ENCODE data around the gene CC2D2A. TPM values are rescaled to one million over a fixed set of nuclear protein-coding genes. Genes with fewer than 3 reads are reported as not detected.

CC2D2A gene
- 5.3 and 14.3 TPM in 2 replicates for total RNA-seq

GRCh38 chr4:15469402-15470127 lies at the start of gene CC2D2A:
CC2D2A (plus strand) TSS chr4:15469882; CDS start chr4:15475933, 6,051 bp downstream.

DNA sequence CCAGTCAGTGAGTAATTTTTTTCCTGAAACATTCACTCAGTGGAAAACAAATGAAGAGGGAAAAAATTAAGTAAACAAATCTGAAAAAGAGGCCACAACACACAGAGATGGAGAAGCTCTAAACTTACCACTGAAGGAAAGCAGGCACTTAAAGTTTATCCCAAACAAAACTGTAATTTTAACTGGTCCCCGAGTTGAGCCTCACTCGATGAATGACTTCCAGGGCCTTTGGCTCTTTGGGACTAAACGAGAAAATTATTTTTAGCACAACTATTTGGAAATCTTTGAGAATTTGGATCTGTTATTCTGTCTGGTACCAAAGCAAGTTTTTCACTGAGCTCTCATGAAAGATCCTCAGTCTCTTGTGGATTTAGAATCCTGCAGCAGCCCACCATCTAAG lies 42.0 kb upstream of the CC2D2A start, which contains the start of gene C1QTNF7:
TSS of gene C1QTNF7 (plus strand) at position 333 of the 400 bp plus-strand sequence. CDS start 7,711 bp downstream, outside the sequence.

Other genes starting within 250 kb of the CC2D2A start
- gene C1QTNF7, start 41.8 kb upstream of the CC2D2A start, total RNA-seq = 0.24 TPM in 1 of 2 replicates, not detected in the other
- 118 and 138 TPM in 2 replicates for gene FBXL5, start 185.5 kb downstream of the CC2D2A start, total RNA-seq
- gene FAM200B, start 211.9 kb downstream of the CC2D2A start, total RNA-seq = 19.0 and 20.2 TPM in 2 replicates
- 0.96 TPM in 1 of 2 replicates, not detected in the other for gene BST1, start 233.2 kb downstream of the CC2D2A start, total RNA-seq